Measurements from ENCODE around the gene EGR4.

EGR4 gene

GRCh38 chr2:73291461-73292315 lies 1.7 kb downstream of the EGR4 start:
- H3K4me3 ChIP-seq (ENCODE audit: low read depth, low read length) = peak overlapping the region; percentile 17
- DNase-seq (ENCODE audit: low read depth) = no peak

GRCh38 chr2:73291093-73291460 lies 2.3 kb downstream of the EGR4 start:
- no peak for DNase-seq (ENCODE audit: low read depth)
- peak overlapping the region; percentile 17 for H3K4me3 ChIP-seq (ENCODE audit: low read depth, low read length)

DNA sequence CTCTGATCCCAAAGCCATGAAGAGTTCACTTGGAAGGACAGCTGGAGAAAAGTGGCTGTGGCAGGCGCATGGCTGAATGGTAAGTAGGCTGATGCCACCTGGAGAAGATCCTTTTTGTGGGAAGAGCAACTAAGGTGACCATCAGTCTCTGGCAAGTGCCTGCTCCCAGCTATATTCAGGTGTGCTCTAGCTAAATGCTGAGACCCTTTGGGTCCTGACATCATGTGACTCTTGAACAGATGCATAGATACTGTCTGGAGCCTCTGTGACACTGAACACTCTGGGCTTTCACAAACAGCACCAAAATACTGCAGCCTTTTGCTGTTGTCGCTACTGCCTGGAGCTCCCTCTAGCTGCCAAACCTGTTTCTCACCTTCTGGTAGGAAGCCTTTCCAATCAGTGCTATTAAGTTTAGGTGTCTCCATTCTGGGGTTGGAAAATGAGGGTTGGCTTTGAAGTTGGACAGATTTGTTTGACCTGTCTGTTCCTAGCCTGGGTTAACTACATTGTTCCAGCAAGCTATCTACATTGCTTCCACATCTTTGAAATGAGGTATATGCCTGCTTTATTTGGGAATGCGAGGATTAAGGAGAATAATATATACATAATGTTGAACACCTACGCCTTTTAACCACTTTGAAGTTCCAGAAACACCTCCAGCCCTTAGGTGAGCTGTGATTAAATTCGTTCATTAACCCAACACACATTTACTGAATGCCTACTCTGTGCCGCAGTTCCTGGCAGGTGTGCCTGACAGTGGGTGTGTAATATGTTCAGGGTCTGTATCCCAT lies 3.1 kb downstream of the EGR4 start:
- H3K4me3 ChIP-seq (ENCODE audit: low read depth, low read length) = no peak overlapping the region
- DNase-seq (ENCODE audit: low read depth) = no peak

DNA sequence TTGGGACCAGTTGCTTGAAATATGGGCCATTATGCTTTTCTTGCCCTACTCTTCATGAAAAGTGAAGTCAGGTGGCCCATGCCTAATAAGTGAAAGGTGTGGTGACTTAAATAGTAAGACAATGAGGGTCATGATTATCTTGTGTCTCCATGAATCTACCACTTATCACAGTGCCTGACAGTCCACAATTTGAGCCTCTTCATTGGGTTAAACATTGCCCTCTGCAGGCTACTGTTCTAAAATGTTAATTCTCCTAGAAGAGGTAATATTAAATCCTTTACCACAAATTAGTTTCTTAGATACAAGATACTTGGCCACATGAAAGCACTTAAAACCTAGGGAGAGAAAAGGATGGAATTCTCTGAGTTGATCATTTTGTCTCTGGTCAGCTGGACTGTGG lies 4.0 kb downstream of the EGR4 start:
- no peak overlapping the region for H3K4me3 ChIP-seq (ENCODE audit: low read depth, low read length)
- DNase-seq (ENCODE audit: low read depth) = no peak

DNA sequence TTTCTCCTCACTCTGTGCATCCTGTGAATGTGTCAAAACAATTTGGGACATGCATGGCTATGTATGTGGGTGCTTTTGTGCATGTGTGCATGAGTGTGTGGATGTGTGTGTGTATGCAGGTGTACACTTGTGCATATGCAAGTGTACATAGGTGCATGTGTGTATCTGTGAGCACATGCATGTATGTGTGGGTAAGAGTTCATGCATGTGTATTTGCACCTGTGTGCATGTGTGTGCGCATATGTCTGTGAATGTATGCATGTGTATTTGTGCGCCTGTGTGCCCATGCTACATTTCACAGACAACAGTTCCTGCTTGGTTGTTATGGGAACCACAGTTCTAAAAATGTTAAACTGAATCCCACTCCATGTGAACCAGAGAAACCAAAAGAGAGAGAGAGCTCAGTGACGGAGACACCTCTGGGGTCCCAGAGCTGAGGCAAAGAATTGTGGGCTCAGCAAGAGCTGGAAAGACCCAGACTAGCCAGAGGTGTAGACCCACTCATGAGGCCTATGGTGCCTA lies 7.2 kb downstream of the EGR4 start:
- H3K4me3 ChIP-seq (ENCODE audit: low read depth, low read length) = no peak overlapping the region
- no peak for DNase-seq (ENCODE audit: low read depth)

DNA sequence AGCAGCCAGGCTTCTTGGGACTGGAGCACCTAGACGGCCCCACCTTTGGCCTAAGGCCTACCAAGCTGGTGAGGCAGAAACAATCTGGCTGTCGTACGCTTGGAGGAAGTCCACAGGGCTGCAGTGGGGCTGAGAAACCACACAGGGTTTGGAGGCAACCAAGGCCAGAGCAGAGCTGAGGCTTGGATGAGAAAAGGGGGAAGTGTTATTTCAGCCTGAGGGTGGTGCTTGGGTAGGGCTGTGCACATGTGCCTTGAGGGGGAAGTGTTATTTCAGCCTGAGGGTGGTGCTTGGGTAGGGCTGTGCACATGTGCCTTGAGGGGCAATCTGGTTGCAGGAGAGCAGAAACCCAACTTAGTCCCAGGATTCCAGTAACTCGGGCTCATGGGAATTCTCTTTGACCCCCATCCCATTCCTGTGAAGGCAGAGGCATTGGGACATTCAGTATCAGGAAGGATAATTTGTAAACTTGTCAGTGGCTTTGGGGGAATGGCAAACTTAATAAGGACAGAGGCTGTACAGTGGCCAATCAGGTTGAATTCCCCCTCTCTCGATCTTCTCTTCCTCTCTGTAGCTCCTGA lies 8.1 kb downstream of the EGR4 start:
- DNase-seq (ENCODE audit: low read depth) = no peak
- H3K4me3 ChIP-seq (ENCODE audit: low read depth, low read length) = no peak overlapping the region

- no peak for DNase-seq (ENCODE audit: low read depth)
- H3K4me3 ChIP-seq (ENCODE audit: low read depth, low read length) = peak within 1 kb of the TSS; percentile 70
These were observed 8.8 kb downstream of the EGR4 start, which contains the start of gene FBXO41 for GRCh38 chr2:73284296-73285158. TSS of gene FBXO41 (minus strand) at chr2:73284478. CDS start at chr2:73269630, 14,848 bp downstream.

- no peak for DNase-seq (ENCODE audit: low read depth)
- H3K4me3 ChIP-seq (ENCODE audit: low read depth, low read length) = peak overlapping the region; percentile 70
These were observed 9.6 kb downstream of the EGR4 start for GRCh38 chr2:73283545-73284295.

DNA sequence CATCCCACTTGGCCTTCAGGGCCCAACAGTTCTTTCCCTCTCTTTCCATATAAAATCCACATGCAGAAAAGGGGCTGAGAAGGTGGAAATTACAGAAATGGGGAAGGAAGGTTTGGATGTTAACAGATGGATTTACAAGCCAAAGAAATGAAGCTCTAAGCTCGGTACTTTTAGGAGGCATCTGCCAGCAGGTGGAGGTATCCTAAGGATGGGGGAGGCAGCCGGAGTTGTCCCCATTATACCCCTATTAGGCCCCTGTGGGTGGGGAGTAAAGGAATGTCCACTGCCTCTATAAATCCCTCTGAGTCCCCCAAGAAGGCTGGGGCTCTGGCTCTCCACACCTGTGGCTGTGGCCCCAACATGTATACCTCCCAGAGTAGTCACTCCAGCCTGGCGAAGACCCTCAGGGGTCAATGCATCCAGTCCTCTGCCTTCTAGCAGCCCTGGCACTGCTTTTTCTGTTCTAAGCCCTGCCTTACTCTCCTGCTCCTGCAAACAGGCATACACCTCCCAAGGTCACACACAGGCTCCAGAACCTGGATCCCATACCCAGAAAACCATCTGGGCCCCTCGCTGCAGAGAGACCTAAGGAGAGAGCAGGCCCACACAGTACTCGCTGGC lies 10.3 kb downstream of the EGR4 start:
- DNase-seq (ENCODE audit: low read depth) = no peak
- H3K4me3 ChIP-seq (ENCODE audit: low read depth, low read length) = peak overlapping the region; percentile 70

GRCh38 chr2:73281244-73281643 lies 12.1 kb downstream of the EGR4 start:
- H3K4me3 ChIP-seq (ENCODE audit: low read depth, low read length) = no peak overlapping the region
- no peak for DNase-seq (ENCODE audit: low read depth)

DNA sequence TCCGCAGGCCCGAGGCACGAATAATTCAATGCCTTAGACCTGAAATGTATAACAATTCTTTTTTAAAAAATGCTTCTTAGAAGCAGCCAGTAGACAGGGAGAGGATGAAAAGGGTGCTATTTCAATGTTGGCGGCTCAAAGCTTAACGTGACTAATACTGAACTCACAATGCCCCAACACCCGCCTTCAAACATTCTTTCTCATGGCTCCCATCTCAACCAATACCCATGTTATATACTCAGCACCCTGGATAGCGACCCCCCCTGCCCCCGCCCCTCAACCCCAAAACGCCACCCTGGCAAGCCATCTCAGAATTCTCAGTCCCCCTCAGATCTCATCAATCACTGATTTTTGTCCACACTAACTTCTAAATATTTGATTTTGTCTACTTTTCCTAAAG lies 13.5 kb downstream of the EGR4 start:
- no peak overlapping the region for H3K4me3 ChIP-seq (ENCODE audit: low read depth, low read length)
- DNase-seq (ENCODE audit: low read depth) = no peak

GRCh38 chr2:73272270-73272669 lies 21.1 kb downstream of the EGR4 start:
- no peak for DNase-seq (ENCODE audit: low read depth)
- H3K4me3 ChIP-seq (ENCODE audit: low read depth, low read length) = no peak overlapping the region

DNA sequence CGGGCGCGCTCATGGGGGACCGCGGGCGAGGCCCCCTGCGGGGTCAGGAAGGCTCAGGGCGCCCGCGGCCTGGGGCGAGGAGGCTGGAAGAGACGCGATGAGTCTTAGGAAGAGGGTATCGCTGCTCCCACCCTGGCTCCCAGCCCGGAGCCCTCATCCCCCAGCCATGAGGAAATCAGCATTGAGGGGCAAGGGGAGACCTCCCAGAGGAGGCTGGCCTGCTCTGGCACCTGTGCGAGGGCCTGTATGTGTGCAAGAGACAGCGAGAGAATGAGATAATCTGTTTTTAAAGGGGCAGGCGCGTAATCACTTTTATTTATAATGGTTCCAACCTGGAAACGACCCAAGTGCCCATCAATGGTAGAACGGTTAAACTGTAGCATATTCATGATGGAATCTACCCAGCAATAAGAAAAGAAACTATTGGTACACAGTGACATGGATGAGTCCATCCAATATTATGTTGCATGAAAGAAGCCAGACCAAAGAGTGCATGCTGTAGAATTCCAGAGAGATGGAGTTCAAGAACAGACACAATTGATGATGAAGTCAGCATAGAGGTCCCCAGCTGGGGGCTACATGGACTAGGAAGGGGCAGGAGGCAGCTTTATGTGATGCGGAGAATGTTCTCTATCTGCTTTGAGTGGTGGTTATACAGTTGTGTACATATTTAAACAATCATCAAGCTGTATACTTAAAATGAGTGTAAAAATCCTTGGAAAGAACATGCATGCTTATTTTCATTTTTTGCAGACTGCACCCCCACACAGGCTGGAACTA lies 23.5 kb downstream of the EGR4 start:
- no peak for DNase-seq (ENCODE audit: low read depth)
- H3K4me3 ChIP-seq (ENCODE audit: low read depth, low read length) = no peak overlapping the region

DNA sequence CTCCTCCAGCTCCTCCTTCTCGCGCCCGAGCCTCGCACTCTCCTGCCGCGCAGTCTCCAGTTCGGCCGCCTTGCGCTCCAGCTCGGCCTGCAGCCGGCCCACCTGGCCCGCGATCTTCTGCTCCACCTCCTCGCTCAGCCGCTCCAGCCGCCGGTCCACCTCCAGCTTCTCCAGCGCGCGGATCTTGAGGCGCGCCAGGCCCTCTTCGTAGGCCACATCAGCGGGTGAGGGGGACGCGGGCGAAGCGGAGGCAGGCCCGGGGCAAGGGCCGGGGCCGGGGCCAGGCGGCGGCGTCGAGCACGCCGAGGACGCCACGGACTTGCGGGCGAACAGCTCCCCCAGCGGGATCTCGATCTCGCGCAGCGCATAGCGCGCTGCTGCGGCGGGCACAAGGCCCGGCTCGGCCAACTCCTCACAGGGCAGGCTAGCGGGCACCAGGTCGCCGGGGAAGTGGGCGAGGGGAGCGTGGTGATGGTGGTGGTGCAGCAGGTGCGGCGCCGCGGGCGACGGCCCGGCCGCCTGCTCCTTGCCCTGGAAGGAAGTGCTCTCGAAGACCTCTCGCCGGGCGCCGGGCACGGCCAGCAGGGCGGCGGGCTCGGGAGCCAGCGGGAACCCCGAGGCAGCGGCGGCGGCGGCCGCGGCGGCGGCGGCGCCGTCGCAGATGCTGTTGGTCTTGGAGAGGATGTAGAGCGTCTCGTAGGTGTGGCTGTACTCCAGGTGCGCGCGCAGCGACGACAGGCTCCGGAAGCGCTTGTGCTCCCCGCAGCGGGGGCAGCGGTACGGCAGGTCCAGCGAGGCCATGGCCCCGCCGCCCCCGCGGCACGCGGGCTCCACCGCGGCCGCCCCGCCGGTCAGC lies 24.3 kb downstream of the EGR4 start:
- peak overlapping the region; percentile 18 for H3K4me3 ChIP-seq (ENCODE audit: low read depth, low read length)
- DNase-seq (ENCODE audit: low read depth) = no peak

DNA sequence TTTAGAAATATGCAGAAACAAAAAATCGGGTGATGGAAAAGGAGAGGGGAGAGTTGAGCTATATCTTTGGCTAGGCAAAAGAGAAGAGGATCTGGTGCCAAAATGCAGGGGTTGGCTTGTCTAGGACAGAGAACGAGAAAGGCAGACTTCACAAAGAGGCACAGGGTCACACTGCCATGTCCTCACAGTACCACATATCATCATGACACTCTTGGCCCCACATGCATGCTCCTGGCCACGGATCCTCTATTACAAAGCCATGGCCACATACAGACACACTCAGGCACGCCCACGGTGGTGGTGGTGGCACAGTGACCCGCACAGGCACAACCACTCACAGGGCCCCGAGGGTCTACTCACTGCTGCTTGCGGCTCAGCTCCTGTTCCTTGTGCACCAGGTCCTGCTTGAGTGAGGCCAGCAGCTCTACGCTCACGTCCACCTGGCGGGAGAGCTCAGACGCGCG lies 24.9 kb downstream of the EGR4 start:
- H3K4me3 ChIP-seq (ENCODE audit: low read depth, low read length) = peak overlapping the region; percentile 18
- DNase-seq (ENCODE audit: low read depth) = no peak

- no peak overlapping the region for H3K4me3 ChIP-seq (ENCODE audit: low read depth, low read length)
- no peak for DNase-seq (ENCODE audit: low read depth)
These were observed 26.3 kb downstream of the EGR4 start for GRCh38 chr2:73267008-73267407.

All from skeletal muscle cell (primary cell).